NOMO-1 treated with DMSO at 0.1 percent for 48 hours (cell line): ENCODE data around the gene DLL1.

ENCODE experiments used
- DNase-seq: peaks from one replicate; lab custom pipeline; 2025; ENCODE audit not compliant: unreplicated experiment; lab: John Stamatoyannopoulos, UW

DLL1 gene

GRCh38 chr6:170253226-170253909 lies 37.5 kb downstream of the DLL1 start:
- DNase-seq = no peak

- DNase-seq = no peak
These were observed 38.9 kb downstream of the DLL1 start for GRCh38 chr6:170251776-170252571.

- DNase-seq = no peak
These were observed 39.7 kb downstream of the DLL1 start for GRCh38 chr6:170250981-170251775.

- no peak for DNase-seq
These were observed 40.4 kb downstream of the DLL1 start for GRCh38 chr6:170250455-170250854.

GRCh38 chr6:170249817-170250216 lies 41.1 kb downstream of the DLL1 start:
- no peak for DNase-seq

DNA sequence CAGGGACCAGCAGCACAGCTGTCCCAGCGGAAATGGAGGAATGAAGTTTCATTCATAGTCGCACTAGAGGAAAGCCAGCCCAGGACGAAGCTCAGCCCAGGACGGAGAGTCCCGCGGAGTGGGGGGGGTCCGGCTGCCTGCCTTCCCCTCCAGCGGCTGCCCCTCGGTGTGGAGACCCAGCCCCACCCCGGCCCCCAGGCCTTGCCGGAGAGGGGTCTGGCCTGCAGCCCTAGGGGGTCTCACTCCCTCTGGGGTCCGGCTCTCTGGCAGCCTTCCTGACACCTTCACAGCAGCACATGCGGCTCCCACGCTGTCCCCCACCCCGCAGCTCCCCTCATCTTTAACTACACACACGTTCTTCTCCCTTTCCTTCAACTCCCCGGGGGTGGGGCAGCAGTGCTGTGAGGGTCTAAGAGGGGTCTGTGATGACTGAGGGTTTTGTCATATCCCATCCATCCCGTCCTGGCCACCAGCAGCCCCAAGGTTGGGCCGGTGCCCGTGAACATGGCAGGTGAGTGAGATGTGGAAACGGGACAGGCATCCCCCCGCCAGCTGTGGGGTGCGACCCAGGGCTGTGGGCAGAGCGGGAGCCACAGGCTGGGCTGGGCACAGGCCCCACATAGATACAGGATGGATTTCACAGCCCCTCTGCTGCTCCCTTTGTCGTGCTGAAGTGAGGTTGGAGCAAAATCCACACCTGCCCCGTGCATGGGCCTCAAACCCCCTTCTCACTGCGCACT lies 41.8 kb downstream of the DLL1 start:
- no peak for DNase-seq

GRCh38 chr6:170248111-170248805 lies 42.6 kb downstream of the DLL1 start:
- no peak for DNase-seq

DNA sequence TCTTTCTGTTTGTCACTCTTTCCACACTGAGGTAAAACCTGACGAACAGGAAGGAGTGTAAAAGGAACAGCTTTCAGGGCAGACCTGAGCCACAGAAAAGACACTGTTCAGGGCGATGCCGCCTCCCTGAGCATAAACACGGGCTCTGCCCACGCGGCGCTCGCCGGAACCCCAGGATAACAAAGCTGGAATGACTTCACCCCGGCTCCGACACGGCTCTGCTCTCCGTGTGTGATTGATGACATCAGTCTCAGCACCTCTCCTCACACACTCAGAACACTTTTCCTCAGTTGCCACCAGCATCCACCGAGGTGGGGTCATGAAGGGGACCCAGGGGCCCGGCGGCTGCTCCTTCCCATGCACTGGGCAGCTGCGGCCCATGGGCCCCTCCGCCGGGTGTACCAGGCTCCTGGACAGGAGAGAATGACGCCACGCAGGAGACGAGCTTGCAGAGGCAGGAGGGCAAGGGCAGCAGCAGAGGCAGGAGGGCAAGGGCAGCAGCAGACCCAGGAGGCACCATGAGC lies 43.6 kb downstream of the DLL1 start:
- DNase-seq = no peak

GRCh38 chr6:170245475-170245992 lies 45.3 kb downstream of the DLL1 start:
- no peak for DNase-seq

DNA sequence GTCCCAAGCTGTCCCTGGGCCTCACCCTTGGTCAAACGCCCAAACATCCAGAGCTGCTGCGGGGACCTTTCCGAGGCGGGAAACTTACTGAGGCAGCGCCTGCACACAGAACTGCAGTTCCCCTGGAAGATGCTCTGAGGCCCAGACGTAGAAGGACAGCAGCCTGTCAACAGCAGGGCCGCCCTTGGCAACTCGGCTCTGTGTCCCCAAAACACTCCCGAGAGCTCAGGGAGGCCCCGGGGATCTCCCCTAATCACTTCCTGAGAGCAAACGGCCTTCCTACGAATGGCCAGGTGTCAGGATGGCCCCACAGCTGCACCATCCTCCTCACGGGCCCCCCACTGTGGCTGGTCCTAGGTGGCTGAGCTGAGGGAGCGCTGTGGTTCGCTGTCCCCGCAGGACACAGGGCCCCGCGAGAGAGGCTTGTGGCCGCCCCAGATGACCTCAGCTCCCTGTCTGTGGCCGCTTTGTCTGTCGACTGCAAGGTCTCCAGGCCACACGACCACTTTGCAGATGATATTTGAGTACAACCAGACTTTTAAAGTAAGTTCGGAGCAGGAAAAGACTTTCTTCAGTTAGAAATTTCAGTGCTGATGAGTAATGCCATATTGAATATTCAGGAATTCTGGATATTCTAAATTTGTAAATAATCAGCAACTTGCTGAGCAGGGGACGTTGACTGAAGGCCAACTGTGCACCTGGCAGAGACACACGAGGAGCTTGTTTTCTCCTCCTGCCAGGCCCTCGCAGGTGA lies 46.0 kb downstream of the DLL1 start:
- no peak for DNase-seq

DNA sequence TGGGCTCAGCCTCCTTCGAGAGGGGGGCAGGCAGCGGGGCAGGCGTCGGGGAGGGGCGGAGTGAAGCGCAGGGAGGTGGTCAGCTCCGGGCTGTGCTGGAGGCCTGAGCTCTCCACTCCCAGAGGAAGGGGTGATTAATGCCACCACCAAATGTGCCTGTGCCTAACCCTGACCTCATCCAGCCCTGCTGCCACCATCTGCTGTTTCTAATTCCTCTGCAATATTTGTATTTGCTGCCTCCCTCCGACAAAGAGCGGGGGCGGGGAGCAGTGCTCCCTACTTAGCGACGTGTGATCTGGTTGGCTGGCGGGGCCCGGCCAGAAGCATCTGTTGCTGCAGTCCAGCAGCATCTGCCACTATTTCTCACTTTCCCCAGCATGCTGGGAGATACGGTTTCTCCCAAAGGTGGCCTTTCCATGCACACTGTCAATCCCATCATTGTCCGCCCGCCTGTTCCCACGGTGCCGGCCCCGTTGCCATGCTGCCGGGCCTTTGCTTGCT lies 47.0 kb downstream of the DLL1 start:
- no peak for DNase-seq

- DNase-seq = no peak
These were observed 47.5 kb downstream of the DLL1 start for GRCh38 chr6:170243386-170243785.

DNA sequence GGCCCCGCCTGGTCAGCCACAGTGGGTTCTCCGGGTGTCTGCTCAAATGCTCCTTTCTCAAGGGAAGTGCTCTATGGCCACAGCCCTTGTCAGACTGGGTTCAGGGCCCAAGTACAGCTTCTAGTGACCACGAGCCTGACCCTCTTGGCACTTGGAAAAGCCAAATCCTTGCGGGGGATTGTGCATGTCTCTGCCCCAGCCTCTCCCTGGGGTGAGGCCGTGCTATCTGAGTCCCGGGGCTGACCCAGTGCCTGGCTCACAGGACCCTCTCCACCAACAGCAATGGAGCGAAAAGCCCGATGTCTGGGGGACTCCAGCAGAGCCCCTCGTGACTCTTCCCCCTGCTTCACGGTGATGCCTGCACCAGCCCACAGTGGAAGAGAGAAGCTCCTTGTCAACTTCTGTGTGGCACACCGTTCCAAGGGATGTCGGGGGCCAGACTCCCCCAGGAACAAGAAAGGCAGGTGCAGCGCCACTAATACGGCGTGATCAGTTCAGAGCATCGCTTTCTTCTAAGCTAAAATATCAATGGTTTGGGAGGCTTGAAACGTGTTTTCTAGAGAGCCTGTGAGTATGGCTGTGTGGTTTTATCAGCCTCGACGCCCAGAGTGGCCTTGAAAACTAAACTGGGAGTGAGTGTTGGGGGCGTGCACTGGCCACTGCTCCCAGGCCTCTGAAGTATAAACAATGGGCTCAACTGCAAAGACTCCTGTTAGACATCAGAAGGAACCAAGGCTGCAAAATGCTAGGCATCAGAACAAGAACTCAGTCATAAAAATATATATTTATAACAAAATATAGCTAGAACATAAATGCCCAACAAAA lies 51.9 kb downstream of the DLL1 start:
- no peak for DNase-seq

DNA sequence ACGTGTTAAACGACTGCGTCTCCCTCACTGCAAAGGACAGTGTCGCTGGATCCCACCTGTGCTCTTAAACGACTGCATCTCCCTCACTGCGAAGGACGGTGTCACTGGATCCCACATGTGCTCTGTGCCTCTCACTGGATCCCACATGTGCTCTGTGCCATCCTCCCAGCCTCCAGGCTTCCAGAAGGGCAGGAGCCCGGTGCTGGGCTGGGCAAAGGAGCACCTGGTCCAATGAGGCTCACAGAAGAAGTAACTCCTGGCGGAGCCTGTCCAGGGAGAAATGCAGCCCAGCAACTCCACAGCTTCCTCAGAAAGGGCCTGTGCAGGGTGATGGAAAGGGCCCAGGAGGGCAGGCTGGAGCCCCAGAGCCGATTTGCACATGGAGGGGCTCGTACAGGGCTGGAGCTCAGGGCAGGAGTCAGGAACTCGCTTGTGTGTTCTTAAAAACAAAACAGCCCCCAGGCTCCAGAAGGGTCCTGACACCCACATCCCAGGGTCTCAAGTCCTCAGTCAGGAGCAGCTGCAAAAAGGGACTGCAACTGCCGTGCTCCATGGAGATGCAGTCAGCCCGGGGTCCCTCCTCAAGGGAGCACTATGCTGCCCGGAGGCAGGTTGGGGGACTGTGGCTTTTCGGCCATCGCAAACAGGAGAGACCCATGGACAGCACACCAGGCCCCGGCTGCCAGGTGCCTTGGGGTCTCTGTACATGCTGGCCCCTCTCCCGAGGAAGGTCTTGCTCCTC lies 52.7 kb downstream of the DLL1 start:
- DNase-seq = no peak

GRCh38 chr6:170236131-170236836 lies 54.6 kb downstream of the DLL1 start:
- no peak for DNase-seq

DNA sequence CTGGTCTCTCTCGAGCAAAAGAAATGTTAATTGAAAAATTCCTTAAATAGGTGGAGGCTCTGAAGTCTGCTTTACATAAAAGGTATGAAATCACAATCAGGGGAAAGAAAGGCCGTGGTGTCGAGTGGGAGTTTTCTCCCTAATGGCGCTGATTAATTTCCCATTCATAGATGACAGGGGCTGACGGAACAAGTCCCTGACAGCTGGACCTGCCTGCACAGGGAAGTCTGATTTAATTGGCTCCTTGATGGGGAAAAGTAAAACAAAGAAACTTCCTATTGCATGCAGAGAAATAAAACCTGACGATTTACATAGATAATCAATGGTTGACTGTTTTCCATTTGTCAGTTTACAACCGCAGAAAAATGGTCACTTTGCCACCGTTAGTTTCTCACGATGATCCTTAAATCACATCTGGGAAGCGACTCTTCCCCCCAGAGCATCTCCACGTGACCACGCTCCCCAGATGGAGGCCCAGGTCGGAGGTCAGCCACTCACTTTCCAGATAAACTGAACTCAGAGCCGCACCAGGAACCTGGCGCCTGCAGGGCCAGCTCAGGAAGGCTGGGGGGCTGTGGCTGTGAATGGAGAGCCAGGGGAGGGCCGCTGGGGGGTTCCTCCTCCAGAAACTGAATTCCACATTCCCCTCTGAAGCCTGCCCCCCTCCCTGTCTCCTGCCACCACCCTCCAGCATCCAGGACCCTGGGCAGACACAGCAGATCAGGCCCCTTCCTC lies 55.3 kb downstream of the DLL1 start:
- DNase-seq = no peak
